Mesenchymal stem cell (in vitro differentiated cells and primary cell): ENCODE measurements around the gene RTEL1.
A peak's percentile ranks its signal among the peaks of the same experiment; 100 is the strongest.
"Not testable (repeated sequence)": the region's sequence is repeated elsewhere in the genome, so short reads cannot be mapped to it uniquely, and the experiment has no call there.

ENCODE experiments used
- DNase-seq: peaks from one replicate; pipeline ENCODE4 v3.0.0-alpha.2; 2013
- H2AFZ ChIP-seq: one replicate; pipeline ENCODE4 v1.6.1; 2013; ENCODE audit warnings: low read depth, mild to moderate bottlenecking, control low read depth, inconsistent platforms, low read length, moderate library complexity
- H2AK5ac ChIP-seq: 2 replicates; pipeline ENCODE4 v1.6.1; 2013; ENCODE audit warnings: low read length, moderate library complexity, mild to moderate bottlenecking, inconsistent platforms; ENCODE audit not compliant: severe bottlenecking
- H2BK120ac ChIP-seq: one replicate; pipeline ENCODE4 v1.6.1; 2013; ENCODE audit warnings: low read depth, mild to moderate bottlenecking, inconsistent platforms, low read length, moderate library complexity
- H2BK12ac ChIP-seq, 2 experiments: one replicate each; pipeline ENCODE4 v1.6.1; 2013; ENCODE audit warnings: inconsistent platforms in 2 of 2, low read length in 2 of 2, mild to moderate bottlenecking in 2 of 2, moderate library complexity in 2 of 2, control low read depth in 1 of 2
- H2BK15ac ChIP-seq: one replicate; pipeline ENCODE4 v1.6.1; 2013; ENCODE audit warnings: mild to moderate bottlenecking, low read depth, inconsistent platforms; ENCODE audit not compliant: poor library complexity, severe bottlenecking
- H2BK5ac ChIP-seq: 2 replicates; pipeline ENCODE4 v1.6.1; 2013; ENCODE audit warnings: low read depth, mild to moderate bottlenecking, low read length, control low read depth, inconsistent platforms; ENCODE audit not compliant: poor library complexity, severe bottlenecking
- H3K14ac ChIP-seq, 2 experiments: one replicate each; pipeline ENCODE4 v1.6.1; 2013; ENCODE audit warnings: inconsistent platforms in 2 of 2, low read length in 2 of 2, control low read depth in 1 of 2, mild to moderate bottlenecking in 1 of 2, moderate library complexity in 1 of 2
- H3K18ac ChIP-seq, 2 experiments: one replicate each; pipeline ENCODE4 v1.6.1; 2013; ENCODE audit warnings: inconsistent platforms in 2 of 2, low read length in 2 of 2, control low read depth in 1 of 2, low read depth in 1 of 2, mild to moderate bottlenecking in 1 of 2
- H3K23ac ChIP-seq, 2 experiments: one replicate each; pipeline ENCODE4 v1.6.1; 2013; ENCODE audit warnings: inconsistent platforms in 2 of 2, low read length in 2 of 2, mild to moderate bottlenecking in 2 of 2, moderate library complexity in 2 of 2, control low read depth in 1 of 2
- H3K27ac ChIP-seq: 2 replicates; pipeline ENCODE4 v1.5.1; 2013; ENCODE audit warnings: mild to moderate bottlenecking, moderate library complexity, low read length, control low read depth, inconsistent platforms; ENCODE audit not compliant: poor library complexity, severe bottlenecking
- H3K27me3 ChIP-seq, 2 experiments: 2 replicates each; pipeline versions ENCODE4 v1.6.1 to v1.7.0; 2013; ENCODE audit warnings: low read length in 2 of 2, mild to moderate bottlenecking in 2 of 2, moderate library complexity in 2 of 2, control low read depth in 1 of 2, inconsistent platforms in 1 of 2; ENCODE audit not compliant: control insufficient read depth in 1 of 2, insufficient read depth in 1 of 2
- H3K36me3 ChIP-seq, 2 experiments: 2 replicates each; pipeline versions ENCODE4 v1.6.1 to v1.7.0; 2013; ENCODE audit warnings: low read length in 2 of 2, control low read depth in 1 of 2, inconsistent platforms in 1 of 2, low read depth in 1 of 2, mild to moderate bottlenecking in 1 of 2; ENCODE audit not compliant: insufficient read depth in 2 of 2, control insufficient read depth in 1 of 2
- H3K4ac ChIP-seq, 2 experiments: one replicate each; pipeline ENCODE4 v1.6.1; 2013; ENCODE audit warnings: inconsistent platforms in 2 of 2, low read length in 2 of 2, mild to moderate bottlenecking in 2 of 2, moderate library complexity in 2 of 2, control low read depth in 1 of 2, low read depth in 1 of 2
- H3K4me1 ChIP-seq: 2 replicates; pipeline ENCODE4 v1.6.1; 2013; ENCODE audit warnings: low read depth, low read length, control low read depth; ENCODE audit not compliant: control insufficient read depth, insufficient read depth
- H3K4me2 ChIP-seq: 2 replicates; pipeline ENCODE4 v1.6.1; 2013; ENCODE audit warnings: low read length, mild to moderate bottlenecking, inconsistent platforms; ENCODE audit not compliant: poor library complexity, severe bottlenecking
- H3K4me3 ChIP-seq, 2 experiments: 2 replicates each; pipeline versions ENCODE4 v1.5.1 to v1.7.0; 2013; ENCODE audit warnings: low read length in 2 of 2, mild to moderate bottlenecking in 2 of 2, control low read depth in 1 of 2, low read depth in 1 of 2; ENCODE audit not compliant: insufficient read depth in 1 of 2
- H3K79me1 ChIP-seq: replicated peaks from 2 replicates; pipeline ENCODE4 v1.6.1; 2013; ENCODE audit warnings: mild to moderate bottlenecking, control low read depth, low read length, inconsistent platforms; ENCODE audit not compliant: poor library complexity, severe bottlenecking
- H3K9ac ChIP-seq: 2 replicates; pipeline ENCODE4 v1.7.0; 2013; ENCODE audit warnings: mild to moderate bottlenecking, low read length, moderate library complexity
- H3K9me3 ChIP-seq: 2 replicates; pipeline ENCODE4 v1.7.0; 2013; ENCODE audit warnings: mild to moderate bottlenecking, low read length; ENCODE audit not compliant: control insufficient read depth
- H4K8ac ChIP-seq: one replicate; pipeline ENCODE4 v1.6.1; 2013; ENCODE audit warnings: inconsistent platforms, mild to moderate bottlenecking, low read length, moderate library complexity
- H4K91ac ChIP-seq: one replicate; pipeline ENCODE4 v1.6.1; 2013; ENCODE audit warnings: mild to moderate bottlenecking, low read length, inconsistent platforms
- WGBS: methylation state at CpG from one replicate; pipeline ENCODE4 v1.1.7; 2013; ENCODE audit warnings: mixed read lengths; 5-methylcytosine and 5-hydroxymethylcytosine counted together

RTEL1 gene

GRCh38 chr20:63714858-63715257 is 56.7 kb downstream of the RTEL1 start:
- no peak overlapping the region for H3K9ac ChIP-seq
- WGBS: 100% methylated on average over 2 of the region's 5 CpGs

DNA sequence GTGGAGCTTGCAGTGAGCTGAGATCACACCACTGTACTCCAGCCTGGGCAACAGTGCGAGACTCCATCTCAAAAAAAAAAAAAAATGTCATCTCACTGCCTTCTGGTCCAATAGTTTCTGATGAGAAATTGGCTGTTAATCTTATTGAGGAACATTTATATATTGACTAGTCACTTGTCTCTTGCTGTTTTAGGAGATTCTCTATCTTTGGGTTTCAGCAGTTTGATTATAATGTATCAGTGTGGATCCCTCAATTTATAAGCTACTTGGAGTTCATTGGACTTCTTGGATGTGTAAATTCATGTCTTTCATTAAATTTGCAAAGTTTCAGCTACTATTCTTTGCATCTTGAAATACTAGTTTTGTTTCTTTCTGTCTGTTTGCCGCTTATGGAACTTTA is 60.9 kb downstream of the RTEL1 start:
- no peak for DNase-seq
- Histone ChIP-seq H3K79me1 (peaks cover 26% of the 10 kb centered on the region), H3K27me3 (no peaks in the 10 kb centered on the region), H3K4ac (no peak overlapping the region), H3K27ac (no peak overlapping the region), H3K9me3 (peaks cover 28% of the 10 kb centered on the region), H3K4me3 (peak overlapping the region in 1 of 2 experiments; percentile 10), H2BK120ac (no peak overlapping the region), H3K4me2 (no peak overlapping the region), H3K4me1 (no peaks in the 10 kb centered on the region), H2BK15ac (no peak overlapping the region), H4K91ac (no peak overlapping the region), H2BK12ac (no peak overlapping the region), H2BK5ac (no peak overlapping the region), H3K18ac (no peak overlapping the region), H3K23ac (no peak overlapping the region), H3K9ac (no peak overlapping the region), H2AK5ac (no peak overlapping the region), H3K14ac (no peak overlapping the region), H2AFZ (no peak overlapping the region), H4K8ac (no peak overlapping the region), H3K36me3 (peaks cover 56 to 66% of the 10 kb centered on the region in 2 experiments)
- WGBS: 100% methylated on average over 1 of the region's 2 CpGs

More at GRCh38 chr20:63714858-63715257, 56.7 kb downstream of the RTEL1 start:
- H3K4me1 ChIP-seq: no peaks in the 10 kb centered on the region
- no peak overlapping the region for H3K4me3 ChIP-seq
- no peak overlapping the region for H4K8ac ChIP-seq
- H3K9me3 ChIP-seq: peaks cover 32% of the 10 kb centered on the region
- no peak overlapping the region for H3K18ac ChIP-seq
- no peak overlapping the region for H2BK5ac ChIP-seq
- no peak overlapping the region for H3K14ac ChIP-seq
- no peak overlapping the region for H3K27ac ChIP-seq
- H2AK5ac ChIP-seq: no peak overlapping the region
- no peak for DNase-seq
- H3K79me1 ChIP-seq: peaks cover 12% of the 10 kb centered on the region
- H2BK15ac ChIP-seq: no peak overlapping the region
- H3K4me2 ChIP-seq: no peak overlapping the region
- H2BK120ac ChIP-seq: no peak overlapping the region
- H2BK12ac ChIP-seq: no peak overlapping the region
- no peak overlapping the region for H2AFZ ChIP-seq
- H3K4ac ChIP-seq: no peak overlapping the region
- peaks cover 62 to 83% of the 10 kb centered on the region in 2 experiments for H3K36me3 ChIP-seq
- H3K23ac ChIP-seq: no peak overlapping the region
- H4K91ac ChIP-seq: no peak overlapping the region
- no peaks in the 10 kb centered on the region for H3K27me3 ChIP-seq

GRCh38 chr20:63722967-63723622 is 65.0 kb downstream of the RTEL1 start:
- H2BK120ac ChIP-seq, H3K4me2 ChIP-seq, H3K27me3 ChIP-seq, H3K4ac ChIP-seq, H4K8ac ChIP-seq, H3K4me3 ChIP-seq, H2BK15ac ChIP-seq, H2BK12ac ChIP-seq, H2AFZ ChIP-seq, H3K4me1 ChIP-seq, H3K9ac ChIP-seq, H3K18ac ChIP-seq, H3K14ac ChIP-seq, H4K91ac ChIP-seq, H2BK5ac ChIP-seq, DNase-seq, H3K23ac ChIP-seq, H2AK5ac ChIP-seq, H3K27ac ChIP-seq: not testable (repeated sequence)
- Histone ChIP-seq H3K9me3 (peaks cover 17% of the 10 kb centered on the region), H3K36me3 (peaks cover 41% of the 10 kb centered on the region in 2 experiments), H3K79me1 (peaks cover 29% of the 10 kb centered on the region)
- 98% methylated on average over 2 of the region's 2 CpGs for WGBS

GRCh38 chr20:63730189-63730733 is 72.1 kb downstream of the RTEL1 start:
- H3K27me3 ChIP-seq, H4K91ac ChIP-seq, H2BK12ac ChIP-seq, H3K18ac ChIP-seq, H2AFZ ChIP-seq, H3K9me3 ChIP-seq, H3K23ac ChIP-seq, H3K4ac ChIP-seq, H3K4me2 ChIP-seq, DNase-seq, H3K9ac ChIP-seq, H3K27ac ChIP-seq, H2BK120ac ChIP-seq, H3K4me3 ChIP-seq, H2BK15ac ChIP-seq, H4K8ac ChIP-seq, H2AK5ac ChIP-seq, H3K14ac ChIP-seq, H2BK5ac ChIP-seq: not testable (repeated sequence)
- peaks cover 31% of the 10 kb centered on the region for H3K79me1 ChIP-seq
- H3K36me3 ChIP-seq: peaks cover 43 to 55% of the 10 kb centered on the region in 2 experiments
- H3K4me1 ChIP-seq: peaks cover 13% of the 10 kb centered on the region
- WGBS: 97% methylated on average over 18 of the region's 18 CpGs
